Activated naive CD4-positive, alpha-beta T cell treated with anti-CD3 and anti-CD28 coated beads, Interleukin-2, amount 10 ng/mL, durations not matched to agents 7 days and 5 days (primary cell): Measurements from ENCODE around the gene UQCC2.

Experiments used
- CTCF ChIA-PET: fragments of 350-600 bp; sonication (Branson Sonifier 250); formaldehyde crosslinking; loops from one replicate; lab custom pipeline; 2021; ENCODE audit warnings: antibody characterized with exemption; lab: Charles Lee
- DNase-seq: peaks from one replicate; pipeline ENCODE4 v3.0.0-alpha.2; 2020
- H3K27ac Mint-ChIP-seq: one replicate; pipeline ENCODE4 v1.8.0; 2021; ENCODE audit warnings: mild to moderate bottlenecking, moderate library complexity, mixed read lengths
- H3K27me3 Mint-ChIP-seq: one replicate; pipeline ENCODE4 v1.8.0; 2021; ENCODE audit warnings: mild to moderate bottlenecking, mixed read lengths
- H3K36me3 Mint-ChIP-seq: one replicate; pipeline ENCODE4 v1.8.0; 2021; ENCODE audit warnings: mixed read lengths
- H3K4me1 Mint-ChIP-seq: one replicate; pipeline ENCODE4 v1.8.0; 2021; ENCODE audit warnings: mixed read lengths
- H3K4me3 Mint-ChIP-seq: one replicate; pipeline ENCODE4 v1.8.0; 2021; ENCODE audit warnings: mild to moderate bottlenecking, moderate library complexity, mixed read lengths
- H3K9me3 Mint-ChIP-seq: one replicate; pipeline ENCODE4 v1.8.0; 2021; ENCODE audit warnings: mixed read lengths

The UQCC2 gene

GRCh38 chr6:33716379-33716778 lies 4.9 kb upstream of the UQCC2 start:
- peaks cover 11% of the 10 kb centered on the region for H3K4me1 Mint-ChIP-seq
- no peak for DNase-seq
- CTCF ChIA-PET: interaction anchor here (1.3 kb wide), 1 partner anchor 46 kb away, joined by 3 read pairs; no protein-coding TSS in a partner anchor

GRCh38 chr6:33714385-33715040 lies 3.0 kb upstream of the UQCC2 start:
- Mint-ChIP-seq H3K27me3 (peaks cover 30% of the 10 kb centered on the region), H3K4me1 (peaks cover 27% of the 10 kb centered on the region), H3K9me3 (no peaks in the 10 kb centered on the region), H3K4me3 (no peak overlapping the region), H3K36me3 (peaks cover 12% of the 10 kb centered on the region), H3K27ac (no peak overlapping the region)
- DNase-seq: no peak
- CTCF ChIA-PET: interaction anchor here (1.2 to 1.8 kb wide), 2 partner anchors 13 to 14 kb away, joined by 4 to 5 read pairs; no protein-coding TSS in a partner anchor

More at GRCh38 chr6:33716379-33716778, 4.9 kb upstream of the UQCC2 start:
- no peak overlapping the region for H3K4me3 Mint-ChIP-seq
- no peak overlapping the region for H3K27ac Mint-ChIP-seq
- H3K9me3 Mint-ChIP-seq: no peaks in the 10 kb centered on the region
- H3K36me3 Mint-ChIP-seq: peaks cover 2% of the 10 kb centered on the region
- H3K27me3 Mint-ChIP-seq: peaks cover 42% of the 10 kb centered on the region

GRCh38 chr6:33713786-33714185 lies 2.3 kb upstream of the UQCC2 start:
- Mint-ChIP-seq H3K4me1 (peaks cover 35% of the 10 kb centered on the region), H3K4me3 (no peak overlapping the region), H3K36me3 (peaks cover 17% of the 10 kb centered on the region), H3K9me3 (no peaks in the 10 kb centered on the region), H3K27ac (no peak overlapping the region), H3K27me3 (peaks cover 27% of the 10 kb centered on the region)
- DNase-seq: no peak
- CTCF ChIA-PET: interaction anchor here (1.1 to 1.8 kb wide), 3 partner anchors 10 to 46 kb away, joined by 3 to 5 read pairs (median 3); no protein-coding TSS in a partner anchor

- no peak overlapping the region for H3K4me3 Mint-ChIP-seq
- CTCF ChIA-PET: interaction anchor here (1.1 to 1.8 kb wide), 3 partner anchors 11 to 47 kb away, joined by 3 to 5 read pairs (median 3); no protein-coding TSS in a partner anchor
- DNase-seq: no peak
- no peaks in the 10 kb centered on the region for H3K9me3 Mint-ChIP-seq
- no peak overlapping the region for H3K27ac Mint-ChIP-seq
- H3K4me1 Mint-ChIP-seq: peaks cover 43% of the 10 kb centered on the region
- H3K27me3 Mint-ChIP-seq: peaks cover 18% of the 10 kb centered on the region
- peaks cover 24% of the 10 kb centered on the region for H3K36me3 Mint-ChIP-seq
Observed at GRCh38 chr6:33712914-33713313, 1.4 kb upstream of the UQCC2 start.

DNA sequence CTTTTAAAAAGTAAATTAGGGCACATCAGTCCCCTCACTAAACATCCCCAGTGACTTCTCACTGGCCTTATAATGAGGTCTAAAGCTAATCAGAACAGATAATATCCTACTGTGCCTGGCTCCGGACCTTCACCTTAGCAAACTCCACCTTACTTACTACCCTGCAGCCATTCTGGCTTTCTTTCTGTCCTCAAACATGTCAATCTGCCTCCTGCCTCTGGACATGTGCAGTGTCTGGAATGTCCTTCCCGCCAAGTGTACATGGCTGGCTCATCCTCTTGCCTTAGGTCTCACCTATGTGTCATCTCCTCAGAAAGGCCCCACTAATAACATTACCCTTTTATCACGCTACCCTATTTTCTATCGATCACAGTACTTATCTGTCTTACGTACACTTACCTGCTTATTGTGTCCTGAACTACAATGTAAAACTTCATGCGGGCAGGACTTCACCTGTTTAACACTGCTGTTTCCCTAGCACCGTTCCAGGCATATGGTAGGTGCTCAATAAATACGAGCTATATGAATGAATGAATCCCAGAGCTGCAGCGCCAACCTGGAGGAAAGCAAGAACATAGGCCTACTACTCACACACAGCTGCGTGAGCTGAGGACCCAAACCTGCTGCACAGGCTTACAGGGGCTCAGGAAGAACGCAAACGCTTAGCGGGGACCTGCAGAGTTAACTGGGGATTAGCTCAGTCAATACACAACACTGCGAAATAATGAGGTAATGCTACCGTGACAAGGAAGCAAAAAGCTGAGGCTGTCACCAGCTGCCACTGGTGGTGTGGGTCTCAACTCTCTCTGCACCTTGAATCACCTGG lies 991 bp downstream of the UQCC2 start:
- peak overlapping the region; percentile 95 for H3K27ac Mint-ChIP-seq
- CTCF ChIA-PET: interaction anchor here (0.8 to 2.3 kb wide), 17 partner anchors 10 to 317 kb away, joined by 3 to 28 read pairs (median 5); partner anchors contain the start of gene IP6K3
- no peaks in the 10 kb centered on the region for H3K9me3 Mint-ChIP-seq
- peaks cover 29% of the 10 kb centered on the region for H3K36me3 Mint-ChIP-seq
- H3K27me3 Mint-ChIP-seq: peaks cover 14% of the 10 kb centered on the region
- H3K4me3 Mint-ChIP-seq: peak overlapping the region; percentile 95
- H3K4me1 Mint-ChIP-seq: peaks cover 49% of the 10 kb centered on the region
- DNase-seq: peak; percentile 37

DNA sequence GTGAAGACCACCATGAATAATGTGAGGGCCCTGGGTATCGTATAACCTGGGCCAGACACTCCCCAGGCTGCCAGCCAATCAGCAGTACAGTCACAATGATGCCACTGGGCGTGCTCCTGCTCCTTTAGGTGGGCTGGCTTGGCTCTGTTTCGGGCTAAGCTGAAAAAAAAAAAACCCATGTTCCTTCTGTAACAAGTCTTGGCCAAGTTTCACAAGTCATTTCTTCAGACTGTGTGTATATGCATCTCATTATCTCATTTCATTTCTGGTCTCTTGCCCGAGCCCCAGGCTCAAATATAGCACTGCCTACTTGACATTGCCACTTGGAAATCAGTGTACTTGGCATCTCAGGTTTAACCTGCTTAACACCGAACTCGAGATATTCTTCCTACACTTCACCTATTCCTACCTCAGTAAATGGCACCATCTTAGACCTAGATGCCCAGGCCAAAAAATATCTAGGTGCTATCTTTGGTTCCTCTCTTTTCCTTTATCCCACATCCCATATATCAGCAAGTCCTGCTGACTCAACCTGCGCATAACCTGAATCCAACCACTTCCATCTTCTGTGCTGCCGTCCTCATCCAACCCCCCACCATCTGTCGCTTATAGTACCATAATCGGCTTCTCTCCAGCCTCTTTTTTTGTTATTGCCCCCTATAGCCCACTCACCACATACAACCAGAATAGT lies 1.8 kb downstream of the UQCC2 start:
- H3K36me3 Mint-ChIP-seq: peaks cover 29% of the 10 kb centered on the region
- peaks cover 49% of the 10 kb centered on the region for H3K4me1 Mint-ChIP-seq
- H3K27ac Mint-ChIP-seq: no peak overlapping the region
- CTCF ChIA-PET: interaction anchor here (1.4 to 2.3 kb wide), 3 partner anchors 9 to 120 kb away, joined by 4 to 27 read pairs (median 10); partner anchors contain the start of gene IP6K3
- DNase-seq: no peak
- H3K9me3 Mint-ChIP-seq: no peaks in the 10 kb centered on the region
- peak overlapping the region; percentile 95 for H3K4me3 Mint-ChIP-seq
- peaks cover 14% of the 10 kb centered on the region for H3K27me3 Mint-ChIP-seq

- no peak overlapping the region for H3K4me3 Mint-ChIP-seq
- no peaks in the 10 kb centered on the region for H3K9me3 Mint-ChIP-seq
- H3K27ac Mint-ChIP-seq: no peak overlapping the region
- CTCF ChIA-PET: interaction anchor here (1.3 to 1.8 kb wide), 3 partner anchors 8 to 122 kb away, joined by 3 to 10 read pairs (median 4); no protein-coding TSS in a partner anchor
- peaks cover 5% of the 10 kb centered on the region for H3K27me3 Mint-ChIP-seq
- DNase-seq: no peak
- peaks cover 33% of the 10 kb centered on the region for H3K36me3 Mint-ChIP-seq
- peaks cover 49% of the 10 kb centered on the region for H3K4me1 Mint-ChIP-seq
Observed at GRCh38 chr6:33708516-33709204, 2.8 kb downstream of the UQCC2 start.

DNA sequence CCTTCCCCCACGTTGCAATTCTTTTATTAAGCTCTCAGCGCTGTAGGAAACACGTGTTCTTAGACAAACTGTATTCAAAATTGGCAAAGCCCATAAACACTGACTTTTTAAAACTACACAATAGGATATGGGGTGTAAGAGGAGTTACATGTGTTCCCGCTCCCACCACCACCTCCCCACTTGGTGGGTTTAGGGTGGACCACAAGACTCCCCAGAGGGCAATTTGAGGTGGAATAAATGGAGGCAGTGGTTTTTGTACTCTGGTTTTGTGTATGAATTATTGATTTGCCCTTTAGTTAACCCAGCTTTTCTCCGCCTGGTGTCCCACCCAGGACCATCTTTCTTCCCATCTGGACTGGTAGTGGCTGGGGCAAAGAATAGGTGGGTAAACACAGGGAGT lies 3.7 kb downstream of the UQCC2 start:
- Mint-ChIP-seq H3K9me3 (no peaks in the 10 kb centered on the region), H3K36me3 (peaks cover 37% of the 10 kb centered on the region), H3K27me3 (peaks cover 5% of the 10 kb centered on the region), H3K4me1 (peaks cover 47% of the 10 kb centered on the region), H3K4me3 (no peak overlapping the region), H3K27ac (no peak overlapping the region)
- CTCF ChIA-PET: interaction anchor here (1.3 to 1.8 kb wide), 2 partner anchors 7 to 121 kb away, joined by 3 to 10 read pairs; no protein-coding TSS in a partner anchor
- no peak for DNase-seq

DNA sequence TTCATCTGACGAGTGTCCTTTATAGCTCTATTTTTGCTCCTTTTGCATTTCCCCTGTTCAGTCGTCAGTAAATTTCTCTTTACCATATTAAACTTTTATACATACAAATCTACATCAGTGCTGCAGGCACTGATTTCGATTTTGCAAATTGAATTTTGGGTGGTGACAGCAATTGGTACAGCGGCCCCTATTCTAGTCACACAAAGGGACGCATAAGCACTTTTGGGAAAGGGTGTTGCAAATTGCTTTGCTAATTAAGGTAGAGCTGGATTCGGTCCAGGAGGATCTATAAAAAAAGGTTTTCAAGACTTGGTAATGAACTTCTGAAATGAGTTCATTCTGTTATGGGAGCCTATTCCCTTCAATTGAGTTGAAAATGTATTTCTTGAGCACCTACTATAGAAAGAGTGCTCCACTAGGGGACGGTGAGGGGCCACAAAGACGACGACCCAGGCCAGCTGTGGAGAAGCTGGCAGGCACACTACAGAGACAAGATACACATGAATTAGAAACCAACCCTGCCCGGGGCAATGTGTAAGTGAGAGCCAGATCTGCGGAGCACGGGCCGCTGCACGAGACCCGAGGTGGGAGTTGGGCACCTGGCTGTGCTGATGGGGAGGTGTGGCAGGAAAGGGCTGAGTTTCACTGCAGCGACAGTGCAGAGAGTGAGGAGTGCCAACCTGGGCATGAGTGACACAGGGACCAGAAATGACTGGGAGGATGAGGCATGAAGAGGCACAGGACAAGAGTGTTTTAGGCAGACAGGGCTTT lies 5.4 kb downstream of the UQCC2 start:
- Mint-ChIP-seq H3K27me3 (no peaks in the 10 kb centered on the region), H3K4me3 (no peak overlapping the region), H3K36me3 (peaks cover 41% of the 10 kb centered on the region), H3K4me1 (peaks cover 40% of the 10 kb centered on the region), H3K27ac (peak overlapping the region; percentile 78), H3K9me3 (no peaks in the 10 kb centered on the region)
- DNase-seq: no peak
- CTCF ChIA-PET: no interaction called here

DNA sequence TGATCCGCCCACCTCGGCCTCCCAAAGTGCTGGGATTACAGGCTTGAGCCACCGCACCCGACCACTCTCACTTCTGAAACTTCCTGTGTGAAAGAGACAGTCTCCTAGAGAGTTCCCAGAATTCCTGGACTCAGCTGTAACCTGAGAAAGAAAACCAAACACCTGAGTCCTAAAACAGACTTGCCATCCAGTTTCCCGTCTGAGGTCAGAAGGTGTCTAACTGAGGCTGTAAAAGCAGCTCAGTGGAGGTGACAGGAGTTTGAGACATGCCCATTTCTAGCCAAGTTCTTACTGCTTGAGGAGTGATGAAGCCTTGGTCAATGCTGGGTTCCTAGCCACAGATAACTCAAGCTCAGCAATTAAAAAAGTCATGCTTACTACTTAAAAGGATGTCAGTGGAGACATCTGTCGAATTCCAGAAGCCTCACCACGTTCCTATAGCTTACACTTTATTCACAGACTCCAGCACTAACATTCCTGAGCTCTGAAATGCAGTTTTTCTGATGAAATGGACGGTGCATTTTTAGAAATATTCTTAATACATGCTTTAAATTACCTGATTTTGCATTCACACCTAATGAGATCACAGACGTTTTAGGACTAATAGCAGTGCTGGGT lies 6.1 kb downstream of the UQCC2 start:
- Mint-ChIP-seq H3K27me3 (no peaks in the 10 kb centered on the region), H3K4me3 (no peak overlapping the region), H3K9me3 (no peaks in the 10 kb centered on the region), H3K4me1 (peaks cover 35% of the 10 kb centered on the region), H3K36me3 (peaks cover 41% of the 10 kb centered on the region), H3K27ac (no peak overlapping the region)
- CTCF ChIA-PET: no interaction called here
- DNase-seq: no peak

DNA sequence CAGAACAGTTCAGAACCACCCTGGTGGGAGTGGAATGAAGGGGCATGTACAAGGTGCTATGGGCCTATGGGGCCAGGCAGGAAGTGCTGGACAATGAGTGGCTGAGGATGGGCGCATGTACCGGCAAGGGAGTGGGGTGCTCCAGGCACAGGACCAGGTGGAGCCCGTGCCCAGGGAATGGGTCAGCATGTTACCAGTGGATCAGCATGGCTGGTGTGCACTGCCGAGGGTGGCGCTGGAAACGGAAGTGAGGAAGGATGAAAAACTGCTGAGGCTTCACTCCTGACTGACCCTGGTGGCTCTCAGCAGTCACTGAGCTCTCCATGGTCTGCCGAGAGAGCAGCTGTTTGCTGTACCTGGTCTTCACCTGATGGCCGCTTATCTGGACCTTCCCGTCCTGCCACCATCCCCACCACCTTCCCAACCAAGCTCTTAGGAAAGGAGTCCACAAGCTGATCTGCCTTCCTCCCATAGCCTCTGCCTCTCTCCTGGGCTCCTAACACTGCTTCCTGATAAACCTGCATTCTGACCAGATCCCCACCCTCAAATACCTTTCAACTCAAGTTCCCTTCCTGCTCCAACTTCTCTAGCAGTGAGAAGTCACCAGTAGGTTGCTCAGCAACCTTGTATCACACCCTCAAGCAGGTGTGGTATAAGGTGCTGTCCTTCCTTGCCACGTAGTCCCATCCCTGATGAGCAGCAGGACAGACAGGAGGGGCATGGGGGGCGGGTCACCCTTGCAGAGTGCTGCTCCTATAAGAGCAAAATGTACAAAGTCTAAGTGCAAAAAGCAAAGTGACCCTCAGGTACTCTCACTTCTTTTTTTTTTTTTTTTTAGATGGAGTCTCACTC lies 7.1 kb downstream of the UQCC2 start:
- H3K4me3 Mint-ChIP-seq: no peak overlapping the region
- H3K27ac Mint-ChIP-seq: peak overlapping the region; percentile 54
- H3K27me3 Mint-ChIP-seq: no peaks in the 10 kb centered on the region
- DNase-seq: no peak
- H3K36me3 Mint-ChIP-seq: peaks cover 39% of the 10 kb centered on the region
- CTCF ChIA-PET: no interaction called here
- no peaks in the 10 kb centered on the region for H3K9me3 Mint-ChIP-seq
- peaks cover 34% of the 10 kb centered on the region for H3K4me1 Mint-ChIP-seq
